H9 (cell line): Measurements from ENCODE around the gene CAPN12. TPM values are rescaled to one million over a fixed set of nuclear protein-coding genes. Genes with fewer than 3 reads are reported as not detected.
A peak's percentile ranks its signal among the peaks of the same experiment; 100 is the strongest.

Source experiments
- DNase-seq: peaks from one replicate; pipeline ENCODE4 v3.0.0-alpha.2; 2017
- H2AFZ ChIP-seq: one replicate; pipeline ENCODE4 v1.6.1; 2013; ENCODE audit warnings: mild to moderate bottlenecking, low read length, control low read depth, moderate library complexity
- H2AK5ac ChIP-seq: 2 replicates; pipeline ENCODE4 v1.6.1; 2013; ENCODE audit warnings: low read length, control low read depth, mixed read lengths; ENCODE audit not compliant: insufficient read length
- H2BK120ac ChIP-seq: one replicate; pipeline ENCODE4 v1.6.1; 2013; ENCODE audit warnings: low read depth, mild to moderate bottlenecking, low read length, control low read depth, inconsistent platforms; ENCODE audit not compliant: poor library complexity, severe bottlenecking
- H2BK12ac ChIP-seq: 2 replicates; pipeline ENCODE4 v1.6.1; 2013; ENCODE audit warnings: low read length, control low read depth, mixed read lengths, low read depth; ENCODE audit not compliant: insufficient read length
- H2BK15ac ChIP-seq: 2 replicates; pipeline ENCODE4 v1.6.1; 2013; ENCODE audit warnings: low read depth, low read length, control low read depth
- H2BK20ac ChIP-seq: one replicate; pipeline ENCODE4 v1.6.1; 2013; ENCODE audit warnings: low read depth, mild to moderate bottlenecking, low read length, control low read depth, inconsistent platforms; ENCODE audit not compliant: poor library complexity, severe bottlenecking
- H2BK5ac ChIP-seq: 2 replicates; pipeline ENCODE4 v1.6.1; 2013; ENCODE audit warnings: low read length, control low read depth, mixed read lengths; ENCODE audit not compliant: insufficient read length
- H3K14ac ChIP-seq: 2 replicates; pipeline ENCODE4 v1.6.1; 2013; ENCODE audit warnings: low read length, control low read depth; ENCODE audit not compliant: insufficient read depth
- H3K18ac ChIP-seq: 2 replicates; pipeline ENCODE4 v1.6.1; 2013; ENCODE audit warnings: low read depth, mild to moderate bottlenecking, mixed read lengths, low read length, control low read depth; ENCODE audit not compliant: insufficient read length
- H3K23ac ChIP-seq: 2 replicates; pipeline ENCODE4 v1.6.1; 2013; ENCODE audit warnings: low read length, control low read depth, mixed read lengths, low read depth; ENCODE audit not compliant: insufficient read length
- H3K23me2 ChIP-seq: 2 replicates; pipeline ENCODE4 v1.6.1; 2013; ENCODE audit warnings: low read depth, mild to moderate bottlenecking, mixed read lengths, low read length, control low read depth; ENCODE audit not compliant: insufficient read length, poor library complexity, severe bottlenecking
- H3K27ac ChIP-seq: 2 replicates; pipeline ENCODE4 v1.5.1; 2013; ENCODE audit warnings: low read length, control low read depth, mixed read lengths, low read depth; ENCODE audit not compliant: insufficient read length
- H3K27me3 ChIP-seq: 2 replicates; pipeline ENCODE4 v1.6.1; 2013; ENCODE audit warnings: low read length, control low read depth, inconsistent platforms; ENCODE audit not compliant: insufficient read depth
- H3K4ac ChIP-seq: 2 replicates; pipeline ENCODE4 v1.6.1; 2013; ENCODE audit warnings: low read depth, mild to moderate bottlenecking, control low read depth, inconsistent platforms, low read length, moderate library complexity
- H3K4me1 ChIP-seq: 2 replicates; pipeline ENCODE4 v1.6.1; 2013; ENCODE audit warnings: low read length, control low read depth, inconsistent platforms; ENCODE audit not compliant: insufficient read depth
- H3K4me2 ChIP-seq: 2 replicates; pipeline ENCODE4 v1.6.1; 2013; ENCODE audit warnings: low read length, control low read depth, mixed read lengths; ENCODE audit not compliant: insufficient read length, insufficient read depth
- H3K56ac ChIP-seq: 2 replicates; pipeline ENCODE4 v1.6.1; 2013; ENCODE audit warnings: low read depth, mild to moderate bottlenecking, mixed read lengths, low read length, control low read depth; ENCODE audit not compliant: insufficient read length
- H3K79me1 ChIP-seq: 2 replicates; pipeline ENCODE4 v1.6.1; 2013; ENCODE audit warnings: low read depth, mild to moderate bottlenecking, moderate library complexity, low read length, control low read depth, inconsistent platforms; ENCODE audit not compliant: insufficient read depth, poor library complexity, severe bottlenecking
- H3K79me2 ChIP-seq: 2 replicates; pipeline ENCODE4 v1.6.1; 2013; ENCODE audit warnings: low read length, control low read depth, inconsistent platforms; ENCODE audit not compliant: insufficient read depth
- H3K9ac ChIP-seq: 2 replicates; pipeline ENCODE4 v1.6.1; 2013; ENCODE audit warnings: low read length, control low read depth, mixed read lengths; ENCODE audit not compliant: insufficient read length; ENCODE audit errors: extremely low read depth
- H3K9me3 ChIP-seq: one replicate; pipeline ENCODE4 v1.6.1; 2013; ENCODE audit warnings: low read depth, low read length, inconsistent platforms; ENCODE audit not compliant: control insufficient read depth
- H3T11ph ChIP-seq: one replicate; pipeline ENCODE4 v1.6.1; 2013; ENCODE audit warnings: mild to moderate bottlenecking, low read length, control low read depth, inconsistent platforms
- H4K20me1 ChIP-seq: one replicate; pipeline ENCODE4 v1.6.1; 2013; ENCODE audit not compliant: control insufficient read depth, insufficient read length, insufficient read depth
- H4K5ac ChIP-seq: 2 replicates; pipeline ENCODE4 v1.6.1; 2013; ENCODE audit warnings: low read depth, mild to moderate bottlenecking, mixed read lengths, low read length, control low read depth; ENCODE audit not compliant: insufficient read length
- H4K8ac ChIP-seq: replicated peaks from 2 replicates; pipeline ENCODE4 v1.6.1; 2013; ENCODE audit warnings: low read length, control low read depth, mixed read lengths, low read depth; ENCODE audit not compliant: insufficient read length
- H4K91ac ChIP-seq: 2 replicates; pipeline ENCODE4 v1.6.1; 2013; ENCODE audit warnings: low read depth, mild to moderate bottlenecking, moderate library complexity, mixed read lengths, low read length, control low read depth; ENCODE audit not compliant: insufficient read length
- H3K27ac Mint-ChIP-seq, 3 experiments: 2 replicates in 2 of 3; 3 replicates in 1 of 3; pipeline ENCODE4 v1.8.0; 2020 to 2021; ENCODE audit warnings: mixed read lengths in 3 of 3, mild to moderate bottlenecking in 1 of 3, moderate library complexity in 1 of 3
- H3K27me3 Mint-ChIP-seq: 2 replicates; pipeline ENCODE4 v1.8.0; 2021; ENCODE audit warnings: low read depth, mild to moderate bottlenecking, moderate library complexity, mixed read lengths
- H3K36me3 Mint-ChIP-seq, 3 experiments: 2 replicates in 2 of 3; 3 replicates in 1 of 3; pipeline ENCODE4 v1.8.0; 2020 to 2021; ENCODE audit warnings: low read depth in 3 of 3, mixed read lengths in 3 of 3; ENCODE audit not compliant: insufficient read depth in 1 of 3
- H3K4me1 Mint-ChIP-seq, 2 experiments: 2 replicates each; pipeline ENCODE4 v1.8.0; 2020; ENCODE audit warnings: mixed read lengths in 2 of 2
- H3K4me3 Mint-ChIP-seq, 2 experiments: 2 replicates in 1 of 2; 3 replicates in 1 of 2; pipeline ENCODE4 v1.8.0; 2020 to 2021; ENCODE audit warnings: mild to moderate bottlenecking in 2 of 2, mixed read lengths in 2 of 2, moderate library complexity in 1 of 2
- H3K9me3 Mint-ChIP-seq, 2 experiments: 2 replicates in 1 of 2; 3 replicates in 1 of 2; pipeline ENCODE4 v1.8.0; 2020; ENCODE audit warnings: mild to moderate bottlenecking in 2 of 2, mixed read lengths in 2 of 2, moderate library complexity in 1 of 2
- CTCF ChIP-seq: fragments of 200-600 bp; sonication (generic); conservative IDR thresholded peaks from 3 replicates; pipeline ENCODE4 v1.8.0; 2021; ENCODE audit warnings: antibody characterized with exemption, mild to moderate bottlenecking
- WGBS: extraction: QIAGEN DNeasy Blood & Tissue Kit; methylation state at CpG from one replicate; pipeline ENCODE4 v1.1.7; 2013; ENCODE audit warnings: missing lambda C conversion rate, low lambda C conversion rate, mixed read lengths; ENCODE audit not compliant: insufficient read length; ENCODE audit errors: extremely low coverage; 5-methylcytosine and 5-hydroxymethylcytosine counted together
- total RNA-seq: library from RNA; stranded (reverse); gene quantifications from 2 replicates; pipeline ENCODE4 v1.2.1, GENCODE V29; 2021

Gene CAPN12
- total RNA-seq, 1 experiment from 2014 or later: 10.5 TPM

GRCh38 chr19:38721496-38721895, 22.8 kb downstream of the CAPN12 start:
- Histone ChIP-seq H2AFZ (no peak overlapping the region), H2BK120ac (no peak overlapping the region), H3K23me2 (no peaks in the 10 kb centered on the region), H2AK5ac (no peak overlapping the region), H2BK20ac (no peak overlapping the region), H4K8ac (no peak overlapping the region), H3K4me1 (no peaks in the 10 kb centered on the region), H3K56ac (no peak overlapping the region), H3K9me3 (no peaks in the 10 kb centered on the region), H2BK12ac (no peak overlapping the region), H2BK15ac (no peak overlapping the region), H3K27ac (no peak overlapping the region), H3K4ac (no peak overlapping the region), H3K4me2 (no peak overlapping the region), H4K5ac (no peak overlapping the region), H3T11ph (no peak overlapping the region), H3K14ac (no peak overlapping the region), H2BK5ac (no peak overlapping the region), H4K20me1 (no peaks in the 10 kb centered on the region), H3K23ac (no peak overlapping the region), H3K27me3 (no peaks in the 10 kb centered on the region), H3K9ac (no peak overlapping the region), H3K79me1 (no peaks in the 10 kb centered on the region), H3K18ac (no peak overlapping the region), H3K79me2 (no peaks in the 10 kb centered on the region), H4K91ac (no peak overlapping the region)
- DNase-seq: no peak
- H3K27ac Mint-ChIP-seq: peak overlapping the region in 1 of 3 experiments; percentile 55; a peak in 1 of 7 replicates
- peaks cover 0 to 4% of the 10 kb centered on the region in 2 experiments; a peak in 1 of 4 replicates for H3K4me1 Mint-ChIP-seq
- H3K36me3 Mint-ChIP-seq: peaks cover 25 to 83% (median 81%) of the 10 kb centered on the region in 3 experiments; a peak in 6 of 7 replicates
- no peak overlapping the region for H3K4me3 Mint-ChIP-seq
- no peaks in the 10 kb centered on the region for H3K9me3 Mint-ChIP-seq
- no peak for TF ChIP-seq CTCF
- no CpG with 5 or more reads among the region's 20 CpGs for WGBS
- H3K27me3 Mint-ChIP-seq: no peaks in the 10 kb centered on the region
